WTC11 (cell line): ENCODE data around the gene MYL4. TPM values are rescaled to one million over a fixed set of nuclear protein-coding genes. Genes with fewer than 3 reads are reported as not detected.

Experiments
- ATAC-seq: fragments of 200-7000 bp; cut with Tn5 transposase; 2 replicates; pipeline ENCODE4 v1.10.0; 2021; ENCODE audit warnings: mild to moderate bottlenecking, moderate library complexity
- CTCF ChIA-PET: fragments of 300-600 bp; sonication (Branson Sonifier 250); formaldehyde crosslinking; loops from one replicate; lab custom pipeline; 2021; ENCODE audit warnings: antibody characterized with exemption; lab: Charles Lee
- POLR2A ChIA-PET: fragments of 350-600 bp; sonication (Branson Sonifier 250); formaldehyde crosslinking; loops from one replicate; lab custom pipeline; 2021; ENCODE audit warnings: antibody characterized with exemption; lab: Charles Lee
- DNase-seq: peaks from one replicate; pipeline ENCODE4 v3.0.0; 2021; ENCODE audit warnings: low spot score
- H3K27ac Mint-ChIP-seq: 2 replicates; pipeline ENCODE4 v1.8.0; 2021; ENCODE audit warnings: mixed read lengths
- H3K27me3 Mint-ChIP-seq: 2 replicates; pipeline ENCODE4 v1.8.0; 2021; ENCODE audit warnings: low read depth, mild to moderate bottlenecking, moderate library complexity, mixed read lengths
- H3K36me3 Mint-ChIP-seq: 2 replicates; pipeline ENCODE4 v1.8.0; 2021; ENCODE audit warnings: mixed read lengths
- H3K4me1 Mint-ChIP-seq: 2 replicates; pipeline ENCODE4 v1.8.0; 2022; ENCODE audit warnings: mixed read lengths
- H3K4me3 Mint-ChIP-seq: 2 replicates; pipeline ENCODE4 v1.8.0; 2021; ENCODE audit warnings: mild to moderate bottlenecking, moderate library complexity, mixed read lengths
- H3K9me3 Mint-ChIP-seq: 2 replicates; pipeline ENCODE4 v1.8.0; 2021; ENCODE audit warnings: mixed read lengths
- CREB1 ChIP-seq: sonication (generic); formaldehyde crosslinking; IDR thresholded peaks from 2 replicates; pipeline ENCODE4 v1.8.0; 2023; ENCODE audit warnings: mild to moderate bottlenecking, missing genetic modification reagents
- CREM ChIP-seq: sonication (generic); formaldehyde crosslinking; IDR thresholded peaks from 2 replicates; pipeline ENCODE4 v1.8.1; 2022; ENCODE audit warnings: mild to moderate bottlenecking, missing genetic modification reagents, moderate library complexity
- ETV6 ChIP-seq: sonication (generic); formaldehyde crosslinking; IDR thresholded peaks from 2 replicates; pipeline ENCODE4 v1.8.1; 2022; ENCODE audit warnings: mild to moderate bottlenecking, missing genetic modification reagents
- FOXJ3 ChIP-seq: sonication (generic); formaldehyde crosslinking; IDR thresholded peaks from 2 replicates; pipeline ENCODE4 v1.9.0; 2021; ENCODE audit warnings: missing genetic modification reagents, mild to moderate bottlenecking, borderline replicate concordance
- FOXK1 ChIP-seq: sonication (generic); formaldehyde crosslinking; IDR thresholded peaks from 2 replicates; pipeline ENCODE4 v1.8.0; 2022; ENCODE audit warnings: mild to moderate bottlenecking, moderate library complexity, missing genetic modification reagents
- FOXP1 ChIP-seq: sonication (generic); formaldehyde crosslinking; IDR thresholded peaks from 2 replicates; pipeline ENCODE4 v1.8.0; 2022; ENCODE audit warnings: missing genetic modification reagents, mild to moderate bottlenecking, moderate library complexity, borderline replicate concordance
- IRF2 ChIP-seq: sonication (generic); formaldehyde crosslinking; IDR thresholded peaks from 2 replicates; pipeline ENCODE4 v1.8.0; 2022; ENCODE audit warnings: low read depth, missing genetic modification reagents, borderline replicate concordance
- MYBL2 ChIP-seq: sonication (generic); formaldehyde crosslinking; IDR thresholded peaks from 2 replicates; pipeline ENCODE4 v1.8.1; 2023; ENCODE audit warnings: mild to moderate bottlenecking, moderate library complexity, missing genetic modification reagents
- NFATC4 ChIP-seq: fragments of 250-450 bp; sonication (Bioruptor Pico); IDR thresholded peaks from 2 replicates; pipeline ENCODE4 v1.9.0; 2021; ENCODE audit warnings: mild to moderate bottlenecking
- NFE2L1 ChIP-seq: sonication (generic); formaldehyde crosslinking; IDR thresholded peaks from 2 replicates; pipeline ENCODE4 v1.8.1; 2023; ENCODE audit warnings: missing genetic modification reagents
- NR3C1 ChIP-seq: sonication (generic); formaldehyde crosslinking; conservative IDR thresholded peaks from 2 replicates; pipeline ENCODE4 v1.8.1; 2023; ENCODE audit warnings: low read depth, mild to moderate bottlenecking, missing genetic modification reagents
- OVOL2 ChIP-seq: fragments of 250-450 bp; sonication (Bioruptor Pico); IDR thresholded peaks from 2 replicates; pipeline ENCODE4 v1.9.0; 2021; ENCODE audit warnings: mild to moderate bottlenecking, borderline replicate concordance
- RELA ChIP-seq: sonication (generic); formaldehyde crosslinking; IDR thresholded peaks from 2 replicates; pipeline ENCODE4 v1.8.1; 2022; ENCODE audit warnings: missing genetic modification reagents, mild to moderate bottlenecking, borderline replicate concordance
- SOX15 ChIP-seq: fragments of 250-450 bp; sonication (Bioruptor Pico); IDR thresholded peaks from 2 replicates; pipeline ENCODE4 v1.9.0; 2021; ENCODE audit warnings: mild to moderate bottlenecking
- TCF7 ChIP-seq: sonication (generic); formaldehyde crosslinking; IDR thresholded peaks from 2 replicates; pipeline ENCODE4 v1.8.0; 2022; ENCODE audit warnings: mild to moderate bottlenecking, low read depth, missing genetic modification reagents, moderate library complexity
- TEAD1 ChIP-seq: sonication (generic); formaldehyde crosslinking; IDR thresholded peaks from 2 replicates; pipeline ENCODE4 v1.8.0; 2022; ENCODE audit warnings: mild to moderate bottlenecking, missing genetic modification reagents
- TP53 ChIP-seq: sonication (generic); formaldehyde crosslinking; IDR thresholded peaks from 2 replicates; pipeline ENCODE4 v1.8.1; 2023; ENCODE audit warnings: mild to moderate bottlenecking, missing genetic modification reagents
- ZBTB21 ChIP-seq: sonication (generic); formaldehyde crosslinking; IDR thresholded peaks from 2 replicates; pipeline ENCODE4 v1.8.1; 2023; ENCODE audit warnings: mild to moderate bottlenecking, missing genetic modification reagents, borderline replicate concordance
- ZNF121 ChIP-seq: sonication (generic); formaldehyde crosslinking; IDR thresholded peaks from 2 replicates; pipeline ENCODE4 v1.8.0; 2023; ENCODE audit warnings: missing genetic modification reagents
- ZNF219 ChIP-seq: sonication (generic); formaldehyde crosslinking; IDR thresholded peaks from 2 replicates; pipeline ENCODE4 v1.8.0; 2023; ENCODE audit warnings: missing genetic modification reagents, mild to moderate bottlenecking, borderline replicate concordance
- ZNF232 ChIP-seq: sonication (generic); formaldehyde crosslinking; IDR thresholded peaks from 2 replicates; pipeline ENCODE4 v1.8.0; 2022; ENCODE audit warnings: mild to moderate bottlenecking, missing genetic modification reagents
- ZNF317 ChIP-seq: sonication (generic); formaldehyde crosslinking; IDR thresholded peaks from 2 replicates; pipeline ENCODE4 v1.8.1; 2023; ENCODE audit warnings: low read depth, mild to moderate bottlenecking, moderate library complexity, missing genetic modification reagents, borderline replicate concordance
- total RNA-seq: library from RNA; stranded (reverse); gene quantifications from 3 replicates; pipeline ENCODE4 v1.2.3, GENCODE V29; 2021
- TF ChIP-seq, protein P1 (sequence below): fragments of 250-450 bp; sonication (Bioruptor Pico); IDR thresholded peaks from 2 replicates; pipeline ENCODE4 v1.9.0; 2021; ENCODE audit warnings: mild to moderate bottlenecking, borderline replicate concordance
- TF ChIP-seq, protein P2 (sequence below): sonication (generic); formaldehyde crosslinking; IDR thresholded peaks from 2 replicates; pipeline ENCODE4 v1.8.0; 2022; ENCODE audit warnings: mild to moderate bottlenecking, missing genetic modification reagents
- TF ChIP-seq, protein P3 (sequence below): sonication (generic); formaldehyde crosslinking; IDR thresholded peaks from 2 replicates; pipeline ENCODE4 v1.8.1; 2022; ENCODE audit warnings: mild to moderate bottlenecking, missing genetic modification reagents, moderate library complexity, borderline replicate concordance
- TF ChIP-seq, protein P4 (sequence below): fragments of 250-450 bp; sonication (Bioruptor Pico); IDR thresholded peaks from 2 replicates; pipeline ENCODE4 v1.9.0; 2021; ENCODE audit warnings: mild to moderate bottlenecking
- TF ChIP-seq, protein P5 (sequence below): fragments of 250-450 bp; sonication (Bioruptor Pico); IDR thresholded peaks from 2 replicates; pipeline ENCODE4 v1.9.0; 2021; ENCODE audit warnings: moderate library complexity, mild to moderate bottlenecking, inconsistent platforms, borderline replicate concordance

The MYL4 gene
- total RNA-seq, 1 experiment from 2014 or later, result 0.50 TPM

DNA sequence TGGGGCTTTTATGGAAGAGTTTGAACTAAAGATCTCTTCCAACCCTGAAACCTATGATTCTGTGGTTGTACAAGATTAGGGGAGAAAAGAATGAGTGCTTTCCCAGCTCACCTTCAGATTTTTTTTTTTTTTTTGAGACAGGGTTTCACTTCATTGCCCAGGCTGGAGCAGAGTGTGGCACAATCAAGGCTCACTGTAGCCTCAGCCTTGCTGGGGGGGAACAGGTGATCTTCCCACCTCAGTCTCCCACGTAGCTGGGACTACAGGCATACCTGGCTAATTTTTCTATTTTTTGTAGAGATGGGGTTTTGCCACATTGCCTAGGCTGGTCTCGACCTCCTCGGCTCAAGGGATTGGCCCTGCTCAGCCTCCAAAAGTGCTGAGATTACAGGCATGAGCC lies 22.7 kb downstream of the MYL4 start (continued):
- TF ChIP-seq OVOL2 (CRISPR knock-in tag) (no peak), ZNF121 (CRISPR knock-in tag) (no peak), TP53 (CRISPR knock-in tag) (no peak), TCF7 (CRISPR knock-in tag) (no peak), SOX15 (CRISPR knock-in tag) (no peak), RELA (CRISPR knock-in tag) (no peak), FOXJ3 (CRISPR knock-in tag) (no peak), IRF2 (CRISPR knock-in tag) (no peak)
- TF ChIP-seq, protein P1, sequence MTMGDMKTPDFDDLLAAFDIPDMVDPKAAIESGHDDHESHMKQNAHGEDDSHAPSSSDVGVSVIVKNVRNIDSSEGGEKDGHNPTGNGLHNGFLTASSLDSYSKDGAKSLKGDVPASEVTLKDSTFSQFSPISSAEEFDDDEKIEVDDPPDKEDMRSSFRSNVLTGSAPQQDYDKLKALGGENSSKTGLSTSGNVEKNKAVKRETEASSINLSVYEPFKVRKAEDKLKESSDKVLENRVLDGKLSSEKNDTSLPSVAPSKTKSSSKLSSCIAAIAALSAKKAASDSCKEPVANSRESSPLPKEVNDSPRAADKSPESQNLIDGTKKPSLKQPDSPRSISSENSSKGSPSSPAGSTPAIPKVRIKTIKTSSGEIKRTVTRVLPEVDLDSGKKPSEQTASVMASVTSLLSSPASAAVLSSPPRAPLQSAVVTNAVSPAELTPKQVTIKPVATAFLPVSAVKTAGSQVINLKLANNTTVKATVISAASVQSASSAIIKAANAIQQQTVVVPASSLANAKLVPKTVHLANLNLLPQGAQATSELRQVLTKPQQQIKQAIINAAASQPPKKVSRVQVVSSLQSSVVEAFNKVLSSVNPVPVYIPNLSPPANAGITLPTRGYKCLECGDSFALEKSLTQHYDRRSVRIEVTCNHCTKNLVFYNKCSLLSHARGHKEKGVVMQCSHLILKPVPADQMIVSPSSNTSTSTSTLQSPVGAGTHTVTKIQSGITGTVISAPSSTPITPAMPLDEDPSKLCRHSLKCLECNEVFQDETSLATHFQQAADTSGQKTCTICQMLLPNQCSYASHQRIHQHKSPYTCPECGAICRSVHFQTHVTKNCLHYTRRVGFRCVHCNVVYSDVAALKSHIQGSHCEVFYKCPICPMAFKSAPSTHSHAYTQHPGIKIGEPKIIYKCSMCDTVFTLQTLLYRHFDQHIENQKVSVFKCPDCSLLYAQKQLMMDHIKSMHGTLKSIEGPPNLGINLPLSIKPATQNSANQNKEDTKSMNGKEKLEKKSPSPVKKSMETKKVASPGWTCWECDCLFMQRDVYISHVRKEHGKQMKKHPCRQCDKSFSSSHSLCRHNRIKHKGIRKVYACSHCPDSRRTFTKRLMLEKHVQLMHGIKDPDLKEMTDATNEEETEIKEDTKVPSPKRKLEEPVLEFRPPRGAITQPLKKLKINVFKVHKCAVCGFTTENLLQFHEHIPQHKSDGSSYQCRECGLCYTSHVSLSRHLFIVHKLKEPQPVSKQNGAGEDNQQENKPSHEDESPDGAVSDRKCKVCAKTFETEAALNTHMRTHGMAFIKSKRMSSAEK (CRISPR knock-in tag), result no peak
- TF ChIP-seq, all 79 proteins: peak for 0

DNA sequence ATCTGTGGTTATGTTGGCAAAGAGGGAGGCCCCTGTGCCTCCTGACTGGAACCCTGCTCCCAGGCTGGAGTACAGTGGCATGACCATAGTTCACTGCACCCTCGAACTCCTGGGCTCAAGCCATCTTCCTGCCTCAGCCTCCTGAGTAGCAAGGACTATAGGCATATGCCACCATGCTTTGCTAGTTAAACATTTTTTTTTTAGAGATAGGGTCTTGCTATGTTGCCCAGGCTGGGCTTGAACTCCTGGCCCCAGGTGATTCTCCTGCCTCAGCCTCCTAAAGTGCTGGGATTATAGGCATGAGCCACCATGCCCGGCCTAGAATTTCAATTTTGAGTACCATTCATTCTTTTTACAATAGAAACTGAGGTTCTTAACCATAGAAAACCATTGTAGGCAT lies 23.3 kb downstream of the MYL4 start:
- DNase-seq (no peak), ATAC-seq (no peak)
- H3K27ac Mint-ChIP-seq, result no peak overlapping the region
- no peak overlapping the region for H3K4me3 Mint-ChIP-seq
- H3K9me3 Mint-ChIP-seq, result no peaks in the 10 kb centered on the region
- TF ChIP-seq, protein P2, sequence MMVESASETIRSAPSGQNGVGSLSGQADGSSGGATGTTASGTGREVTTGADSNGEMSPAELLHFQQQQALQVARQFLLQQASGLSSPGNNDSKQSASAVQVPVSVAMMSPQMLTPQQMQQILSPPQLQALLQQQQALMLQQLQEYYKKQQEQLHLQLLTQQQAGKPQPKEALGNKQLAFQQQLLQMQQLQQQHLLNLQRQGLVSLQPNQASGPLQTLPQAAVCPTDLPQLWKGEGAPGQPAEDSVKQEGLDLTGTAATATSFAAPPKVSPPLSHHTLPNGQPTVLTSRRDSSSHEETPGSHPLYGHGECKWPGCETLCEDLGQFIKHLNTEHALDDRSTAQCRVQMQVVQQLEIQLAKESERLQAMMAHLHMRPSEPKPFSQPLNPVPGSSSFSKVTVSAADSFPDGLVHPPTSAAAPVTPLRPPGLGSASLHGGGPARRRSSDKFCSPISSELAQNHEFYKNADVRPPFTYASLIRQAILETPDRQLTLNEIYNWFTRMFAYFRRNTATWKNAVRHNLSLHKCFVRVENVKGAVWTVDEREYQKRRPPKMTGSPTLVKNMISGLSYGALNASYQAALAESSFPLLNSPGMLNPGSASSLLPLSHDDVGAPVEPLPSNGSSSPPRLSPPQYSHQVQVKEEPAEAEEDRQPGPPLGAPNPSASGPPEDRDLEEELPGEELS (CRISPR knock-in tag), result no peak
- TF ChIP-seq ZNF121 (CRISPR knock-in tag), result peak; percentile 55; the same call in 1 of the 2 replicates
- TF ChIP-seq, all 79 proteins: peak for 1
- peaks cover 14% of the 10 kb centered on the region for H3K27me3 Mint-ChIP-seq
- ChIA-PET CTCF (no interaction called here), POLR2A (interaction anchor here (0.9 kb wide), 1 partner anchor 42 kb away, joined by 3 read pairs; no protein-coding TSS in a partner anchor)
- H3K4me1 Mint-ChIP-seq, result peaks cover 14% of the 10 kb centered on the region
- H3K36me3 Mint-ChIP-seq, result no peaks in the 10 kb centered on the region

DNA sequence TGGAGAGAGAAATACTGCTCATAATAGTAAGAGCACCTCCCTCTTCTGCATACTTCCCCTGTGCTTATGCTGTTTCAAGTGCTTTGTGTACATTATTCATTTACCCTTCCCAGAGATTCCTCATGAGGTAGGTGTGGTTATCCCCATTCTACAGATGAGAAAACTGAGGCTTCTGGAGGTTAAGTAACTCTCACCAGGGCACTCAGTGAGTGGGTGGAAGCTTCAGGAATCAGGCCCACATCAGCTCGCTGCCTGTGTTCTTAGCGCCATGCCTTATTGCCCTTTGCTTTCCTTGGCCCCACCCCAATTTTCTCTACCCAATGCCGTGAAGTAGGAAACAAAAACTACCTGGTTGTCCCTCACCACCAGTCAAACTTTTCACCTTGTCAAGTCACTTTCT lies 26.4 kb downstream of the MYL4 start:
- no peak for DNase-seq
- ChIA-PET POLR2A (no interaction called here), CTCF (no interaction called here)
- no peaks in the 10 kb centered on the region for H3K36me3 Mint-ChIP-seq
- no peak for ATAC-seq
- H3K27ac Mint-ChIP-seq, result no peak overlapping the region
- H3K9me3 Mint-ChIP-seq, result no peaks in the 10 kb centered on the region
- TF ChIP-seq ETV6 (CRISPR knock-in tag) (no peak), TEAD1 (no peak), FOXP1 (CRISPR knock-in tag) (no peak), NR3C1 (CRISPR knock-in tag) (no peak), CREM (CRISPR knock-in tag) (no peak), ZNF219 (CRISPR knock-in tag) (no peak), NFE2L1 (CRISPR knock-in tag) (no peak), FOXK1 (CRISPR knock-in tag) (no peak), ZNF232 (CRISPR knock-in tag) (no peak), NFATC4 (no peak), ZBTB21 (CRISPR knock-in tag) (no peak), MYBL2 (CRISPR knock-in tag) (no peak), ZNF121 (CRISPR knock-in tag) (no peak), ZNF317 (CRISPR knock-in tag) (no peak), OVOL2 (CRISPR knock-in tag) (no peak), CREB1 (CRISPR knock-in tag) (no peak)
- TF ChIP-seq, protein P3, sequence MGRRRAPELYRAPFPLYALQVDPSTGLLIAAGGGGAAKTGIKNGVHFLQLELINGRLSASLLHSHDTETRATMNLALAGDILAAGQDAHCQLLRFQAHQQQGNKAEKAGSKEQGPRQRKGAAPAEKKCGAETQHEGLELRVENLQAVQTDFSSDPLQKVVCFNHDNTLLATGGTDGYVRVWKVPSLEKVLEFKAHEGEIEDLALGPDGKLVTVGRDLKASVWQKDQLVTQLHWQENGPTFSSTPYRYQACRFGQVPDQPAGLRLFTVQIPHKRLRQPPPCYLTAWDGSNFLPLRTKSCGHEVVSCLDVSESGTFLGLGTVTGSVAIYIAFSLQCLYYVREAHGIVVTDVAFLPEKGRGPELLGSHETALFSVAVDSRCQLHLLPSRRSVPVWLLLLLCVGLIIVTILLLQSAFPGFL (CRISPR knock-in tag), result no peak
- TF ChIP-seq, protein P4, sequence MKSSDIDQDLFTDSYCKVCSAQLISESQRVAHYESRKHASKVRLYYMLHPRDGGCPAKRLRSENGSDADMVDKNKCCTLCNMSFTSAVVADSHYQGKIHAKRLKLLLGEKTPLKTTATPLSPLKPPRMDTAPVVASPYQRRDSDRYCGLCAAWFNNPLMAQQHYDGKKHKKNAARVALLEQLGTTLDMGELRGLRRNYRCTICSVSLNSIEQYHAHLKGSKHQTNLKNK (CRISPR knock-in tag), result no peak
- TF ChIP-seq, protein P5, sequence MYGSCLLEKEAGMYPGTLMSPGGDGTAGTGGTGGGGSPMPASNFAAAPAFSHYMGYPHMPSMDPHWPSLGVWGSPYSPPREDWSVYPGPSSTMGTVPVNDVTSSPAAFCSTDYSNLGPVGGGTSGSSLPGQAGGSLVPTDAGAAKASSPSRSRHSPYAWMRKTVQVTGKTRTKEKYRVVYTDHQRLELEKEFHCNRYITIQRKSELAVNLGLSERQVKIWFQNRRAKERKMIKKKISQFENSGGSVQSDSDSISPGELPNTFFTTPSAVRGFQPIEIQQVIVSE (CRISPR knock-in tag), result no peak
- H3K4me3 Mint-ChIP-seq, result no peak overlapping the region
- peaks cover 8% of the 10 kb centered on the region for H3K27me3 Mint-ChIP-seq
- H3K4me1 Mint-ChIP-seq, result peaks cover 5% of the 10 kb centered on the region
